Naive thymus-derived CD4-positive, alpha-beta T cell (primary cell): ENCODE data around the gene NR2F1. TPM values are rescaled to one million over a fixed set of nuclear protein-coding genes. Genes with fewer than 3 reads are reported as not detected.

Experiments used
- ATAC-seq: fragments of 150-1000 bp; cut with Tn5 transposase; 2 replicates; pipeline ENCODE4 v1.10.0; 2021; ENCODE audit warnings: mild to moderate bottlenecking, moderate library complexity
- CTCF ChIA-PET: fragments of 350-600 bp; sonication (Branson Sonifier 250); formaldehyde crosslinking; loops from one replicate; lab custom pipeline; 2021; ENCODE audit warnings: antibody characterized with exemption; lab: Charles Lee
- POLR2A ChIA-PET: fragments of 350-600 bp; sonication (Branson Sonifier 250); formaldehyde crosslinking; loops from one replicate; lab custom pipeline; 2021; ENCODE audit warnings: antibody characterized with exemption, inconsistent platforms; lab: Charles Lee
- DNase-seq, 9 donors: peaks; one replicate each; pipeline versions ENCODE4 v3.0.0 to v3.0.0-alpha.2; 2020 to 2022; ENCODE audit warnings: mixed read lengths in 1 of 9
- H3K27ac ChIP-seq: one replicate; pipeline ENCODE4 v1.7.0; 2013; ENCODE audit warnings: mild to moderate bottlenecking, low read depth, low read length, moderate library complexity
- H3K27me3 ChIP-seq, 2 donors: one replicate each; pipeline ENCODE4 v1.7.0; 2013; ENCODE audit warnings: low read length in 2 of 2, mild to moderate bottlenecking in 2 of 2, moderate library complexity in 2 of 2; ENCODE audit not compliant: control insufficient read depth in 2 of 2, insufficient read depth in 2 of 2
- H3K36me3 ChIP-seq, 3 experiments: 1 replicate in 2 of 3; 2 replicates in 1 of 3; pipeline ENCODE4 v1.7.0; 2013; ENCODE audit warnings: low read length in 3 of 3, mild to moderate bottlenecking in 3 of 3, moderate library complexity in 1 of 3; ENCODE audit not compliant: insufficient read depth in 3 of 3, control insufficient read depth in 2 of 3
- H3K4me1 ChIP-seq, 2 donors: one replicate each; pipeline ENCODE4 v1.7.0; 2013; ENCODE audit warnings: low read length in 2 of 2, mild to moderate bottlenecking in 2 of 2, moderate library complexity in 1 of 2; ENCODE audit not compliant: control insufficient read depth in 2 of 2, insufficient read depth in 2 of 2
- H3K4me3 ChIP-seq: 2 replicates; pipeline ENCODE4 v1.7.0; 2013; ENCODE audit warnings: mild to moderate bottlenecking, low read length
- H3K9me3 ChIP-seq, 3 experiments: 1 replicate in 2 of 3; 2 replicates in 1 of 3; pipeline ENCODE4 v1.7.0; 2013; ENCODE audit warnings: low read length in 3 of 3; ENCODE audit not compliant: control insufficient read depth in 2 of 3
- H3K27ac Mint-ChIP-seq, 9 donors: one replicate each; pipeline ENCODE4 v1.8.0; 2020 to 2022; ENCODE audit warnings: mixed read lengths in 9 of 9, mild to moderate bottlenecking in 8 of 9, moderate library complexity in 5 of 9, inconsistent platforms in 2 of 9
- H3K27me3 Mint-ChIP-seq, 5 donors: one replicate each; pipeline ENCODE4 v1.8.0; 2021 to 2022; ENCODE audit warnings: mixed read lengths in 5 of 5, mild to moderate bottlenecking in 1 of 5
- H3K36me3 Mint-ChIP-seq, 5 donors: one replicate each; pipeline ENCODE4 v1.8.0; 2020 to 2022; ENCODE audit warnings: mixed read lengths in 5 of 5, mild to moderate bottlenecking in 3 of 5, inconsistent platforms in 1 of 5
- H3K4me1 Mint-ChIP-seq, 7 donors: one replicate each; pipeline ENCODE4 v1.8.0; 2020 to 2022; ENCODE audit warnings: mixed read lengths in 7 of 7, mild to moderate bottlenecking in 3 of 7, inconsistent platforms in 1 of 7
- H3K4me3 Mint-ChIP-seq, 10 donors: one replicate each; pipeline ENCODE4 v1.8.0; 2020 to 2022; ENCODE audit warnings: mild to moderate bottlenecking in 10 of 10, mixed read lengths in 10 of 10, moderate library complexity in 6 of 10, inconsistent platforms in 2 of 10
- H3K9me3 Mint-ChIP-seq, 11 donors: one replicate each; pipeline ENCODE4 v1.8.0; 2020 to 2022; ENCODE audit warnings: mixed read lengths in 11 of 11, mild to moderate bottlenecking in 4 of 11, inconsistent platforms in 1 of 11, moderate library complexity in 1 of 11
- intact Hi-C, 2 donors: fragments of 100-400 bp; cut with micrococcal nuclease; formaldehyde crosslinking; loops; one replicate each; pipeline ENCODE4 v1.15.1; 2023
- polyA plus RNA-seq, 2 donors: library from polyadenylated mRNA; unstranded; fragments of 300-500 nt; fragmentation: Illumina TruSeq; gene quantifications; one replicate each; pipeline ENCODE4 v1.2.3, GENCODE V29; 2021
- total RNA-seq, 6 experiments: library from RNA in 5 of 6; stranded (reverse) in 5 of 6; gene quantifications; 1 replicate in 5 of 6; 2 replicates in 1 of 6; pipeline ENCODE4 v1.2.3 and lab custom pipeline; 2021 to 2026

The NR2F1 gene
- total and polyA plus RNA-seq, 7 experiments from 2014 or later, result not detected

DNA sequence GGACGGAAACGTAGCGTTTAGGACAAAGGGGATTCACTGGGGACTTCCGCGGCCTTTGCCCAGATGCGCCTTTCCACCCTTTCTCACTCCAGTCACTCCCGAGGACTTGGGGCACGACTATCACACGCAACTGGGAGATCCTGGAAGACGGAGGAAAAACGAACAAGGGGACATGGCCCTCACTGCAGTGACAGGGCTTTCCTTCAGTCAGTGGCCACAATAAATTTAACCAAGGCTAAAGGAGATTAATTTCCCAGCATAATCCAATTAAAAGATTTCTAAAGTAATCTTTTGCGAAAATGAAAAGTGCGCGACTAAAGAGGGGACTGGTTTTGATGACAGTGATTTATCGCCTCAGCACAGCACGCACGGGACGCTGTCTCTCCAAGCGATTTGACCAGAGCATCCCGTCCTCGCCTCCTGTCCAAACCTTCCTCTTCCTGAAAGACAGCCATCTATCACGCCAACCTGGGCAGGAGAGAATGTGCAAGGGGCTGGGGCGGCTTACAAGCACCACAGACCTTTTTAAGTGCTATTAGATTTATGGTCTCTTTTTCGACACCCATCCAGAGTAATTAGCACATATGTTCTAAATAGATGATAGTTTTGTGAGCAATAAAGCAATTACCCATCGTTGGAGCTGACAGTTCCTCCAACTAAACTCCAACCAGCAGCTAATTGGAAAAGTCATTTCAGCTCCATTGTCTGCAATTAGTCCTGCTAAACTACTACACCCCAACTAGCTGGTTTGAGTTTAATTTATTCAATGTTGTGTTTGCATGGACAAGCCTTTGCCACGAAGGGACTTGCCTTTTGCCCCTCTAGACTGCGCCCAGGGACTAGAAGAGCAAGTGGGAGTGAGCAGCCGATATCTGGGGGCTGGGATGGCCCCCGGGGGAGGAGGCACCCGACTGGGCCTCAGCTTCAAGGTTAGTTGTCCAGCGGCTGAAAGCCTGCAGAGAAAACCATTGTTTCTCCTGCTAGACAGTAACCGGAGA, 9.4 kb upstream of the NR2F1 start:
- ChIA-PET POLR2A (no interaction called here), CTCF (no interaction called here)
- ATAC-seq (no peak), DNase-seq (no peak)
- Histone ChIP-seq H3K9me3 (no peaks in the 10 kb centered on the region), H3K27ac (no peak overlapping the region), H3K4me1 (peaks cover 0 to 15% of the 10 kb centered on the region in 2 donors), H3K36me3 (no peaks in the 10 kb centered on the region), H3K27me3 (peaks cover 15 to 37% of the 10 kb centered on the region in 2 donors), H3K4me3 (no peak overlapping the region)
- Mint-ChIP-seq H3K27ac (peak overlapping the region in 3 of 9 donors; percentile 34 to 77 (median 43)), H3K36me3 (peaks cover 0 to 9% (median 0%) of the 10 kb centered on the region in 5 donors), H3K9me3 (peaks cover 0 to 17% (median 2%) of the 10 kb centered on the region in 11 donors), H3K4me3 (peak overlapping the region in 4 of 10 donors; percentile 18 to 56 (median 26)), H3K4me1 (peaks cover 5 to 42% (median 26%) of the 10 kb centered on the region in 7 donors), H3K27me3 (peaks cover 87 to 97% (median 90%) of the 10 kb centered on the region in 5 donors)
- intact Hi-C loops, result loop anchor here in 1 of 2 donors (1.0 to 2.0 kb wide), 2 partner anchors 13 to 29 kb away; no protein-coding TSS in a partner anchor

DNA sequence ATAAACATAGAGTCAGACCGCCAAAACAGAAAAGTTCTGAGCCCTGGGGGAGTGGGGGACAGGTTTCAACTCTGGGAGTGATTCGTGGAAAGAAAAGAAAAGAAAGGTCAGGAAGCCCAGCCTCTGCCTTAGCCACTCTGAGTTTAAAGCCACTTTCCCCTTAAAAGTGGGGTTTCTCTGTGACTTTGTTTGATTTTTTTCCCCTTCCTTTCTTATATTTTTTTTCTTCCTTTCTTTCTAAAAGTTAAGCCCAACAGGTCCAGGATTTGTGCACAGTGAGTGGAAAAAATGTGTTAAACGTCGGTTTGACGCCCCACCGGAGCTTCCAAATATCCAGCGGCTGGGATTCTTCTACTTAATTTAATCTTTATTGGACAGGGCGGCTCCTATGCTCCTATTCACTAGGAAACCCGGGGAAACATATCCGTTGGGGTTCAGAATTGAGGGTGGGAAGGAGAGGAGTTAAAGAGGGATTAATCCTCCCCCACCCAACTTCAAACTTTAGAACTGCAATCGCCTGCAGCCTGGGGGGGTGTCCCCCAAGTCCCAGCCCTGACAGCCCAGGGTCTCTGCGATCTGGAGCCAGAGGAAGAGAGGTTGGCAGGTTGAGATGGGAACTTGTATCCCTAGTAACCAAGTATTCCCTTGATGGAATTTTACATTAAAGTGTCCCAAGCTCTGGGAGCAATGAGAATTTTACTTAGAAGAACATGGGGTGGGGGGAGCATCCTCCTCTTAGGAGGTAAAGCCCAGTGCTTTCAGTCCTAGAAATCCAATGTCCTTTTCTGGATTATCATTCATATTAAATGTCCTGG, 8.3 kb upstream of the NR2F1 start:
- Mint-ChIP-seq H3K4me3 (no peak overlapping the region), H3K4me1 (peaks cover 6 to 36% (median 27%) of the 10 kb centered on the region in 7 donors), H3K27ac (peak overlapping the region in 1 of 9 donors; percentile 42), H3K9me3 (peaks cover 0 to 12% (median 0%) of the 10 kb centered on the region in 11 donors), H3K27me3 (peaks cover 79 to 94% (median 81%) of the 10 kb centered on the region in 5 donors), H3K36me3 (peaks cover 0 to 9% (median 0%) of the 10 kb centered on the region in 5 donors)
- ChIA-PET CTCF (no interaction called here), POLR2A (no interaction called here)
- no peaks in the 10 kb centered on the region for H3K9me3 ChIP-seq
- no peak for ATAC-seq
- H3K4me1 ChIP-seq, result peaks cover under 1 to 24% of the 10 kb centered on the region in 2 donors
- no peak for DNase-seq
- intact Hi-C loops, result no loop called here
- no peak overlapping the region for H3K4me3 ChIP-seq
- H3K27me3 ChIP-seq, result peaks cover 15 to 36% of the 10 kb centered on the region in 2 donors
- H3K27ac ChIP-seq, result no peak overlapping the region
- H3K36me3 ChIP-seq, result no peaks in the 10 kb centered on the region

DNA sequence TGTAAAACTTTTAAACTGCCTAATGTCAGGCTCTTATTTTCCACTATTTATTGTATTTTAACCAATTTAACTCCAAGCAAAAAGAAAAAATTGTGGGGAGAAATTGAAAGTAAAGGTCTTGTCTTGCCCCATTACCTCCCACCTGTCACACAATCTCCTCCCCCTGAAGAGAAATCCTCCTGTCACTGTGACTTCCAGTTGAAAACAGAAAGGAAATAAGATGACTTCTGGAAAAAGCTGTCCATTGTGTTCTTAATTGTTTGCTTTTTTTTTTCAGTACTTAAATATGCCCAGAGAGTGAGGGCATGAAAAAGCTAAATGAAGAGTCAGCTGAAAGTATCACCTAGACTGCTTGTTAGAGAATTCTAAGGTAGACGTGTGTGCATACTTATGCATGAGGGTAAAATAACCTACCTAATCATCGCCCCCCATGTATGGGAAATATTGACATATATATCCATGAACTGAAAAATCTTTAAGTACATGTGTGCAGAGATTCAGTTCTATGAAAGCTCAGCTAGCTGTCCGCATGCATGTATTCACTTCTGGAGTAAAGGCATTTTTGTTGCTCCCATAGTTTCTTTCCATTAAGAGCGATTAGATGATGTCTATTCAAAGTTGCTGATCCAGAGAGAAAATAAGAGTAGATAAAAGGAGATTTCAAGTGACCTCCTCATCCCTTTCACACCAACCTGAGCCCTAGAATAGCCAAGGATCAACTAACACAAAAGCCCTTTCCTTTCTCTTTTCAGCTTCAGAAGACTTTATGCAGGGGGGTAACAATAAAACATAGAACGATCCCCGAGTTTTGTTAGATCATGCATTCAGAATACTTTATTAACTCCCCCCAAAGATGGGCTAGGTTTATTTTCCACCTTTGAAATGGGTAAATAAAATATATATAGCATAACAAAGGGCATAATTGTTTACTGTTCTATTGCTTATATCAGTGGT, 7.3 kb upstream of the NR2F1 start:
- CTCF ChIA-PET, result no interaction called here
- peaks cover 0 to 12% (median 0%) of the 10 kb centered on the region in 11 donors for H3K9me3 Mint-ChIP-seq
- POLR2A ChIA-PET, result no interaction called here
- H3K4me1 Mint-ChIP-seq, result peaks cover 12 to 40% (median 28%) of the 10 kb centered on the region in 7 donors
- no peak overlapping the region for H3K27ac ChIP-seq
- peaks cover 15 to 38% of the 10 kb centered on the region in 2 donors for H3K27me3 ChIP-seq
- peaks cover 0 to 9% (median 0%) of the 10 kb centered on the region in 5 donors for H3K36me3 Mint-ChIP-seq
- H3K36me3 ChIP-seq, result no peaks in the 10 kb centered on the region
- H3K4me3 ChIP-seq, result no peak overlapping the region
- DNase-seq (no peak), ATAC-seq (no peak)
- no peaks in the 10 kb centered on the region for H3K9me3 ChIP-seq
- H3K27me3 Mint-ChIP-seq, result peaks cover 80 to 87% (median 82%) of the 10 kb centered on the region in 5 donors
- H3K27ac Mint-ChIP-seq, result no peak overlapping the region
- H3K4me3 Mint-ChIP-seq, result no peak overlapping the region
- intact Hi-C loops, result no loop called here
- H3K4me1 ChIP-seq, result peaks cover 11 to 30% of the 10 kb centered on the region in 2 donors

DNA sequence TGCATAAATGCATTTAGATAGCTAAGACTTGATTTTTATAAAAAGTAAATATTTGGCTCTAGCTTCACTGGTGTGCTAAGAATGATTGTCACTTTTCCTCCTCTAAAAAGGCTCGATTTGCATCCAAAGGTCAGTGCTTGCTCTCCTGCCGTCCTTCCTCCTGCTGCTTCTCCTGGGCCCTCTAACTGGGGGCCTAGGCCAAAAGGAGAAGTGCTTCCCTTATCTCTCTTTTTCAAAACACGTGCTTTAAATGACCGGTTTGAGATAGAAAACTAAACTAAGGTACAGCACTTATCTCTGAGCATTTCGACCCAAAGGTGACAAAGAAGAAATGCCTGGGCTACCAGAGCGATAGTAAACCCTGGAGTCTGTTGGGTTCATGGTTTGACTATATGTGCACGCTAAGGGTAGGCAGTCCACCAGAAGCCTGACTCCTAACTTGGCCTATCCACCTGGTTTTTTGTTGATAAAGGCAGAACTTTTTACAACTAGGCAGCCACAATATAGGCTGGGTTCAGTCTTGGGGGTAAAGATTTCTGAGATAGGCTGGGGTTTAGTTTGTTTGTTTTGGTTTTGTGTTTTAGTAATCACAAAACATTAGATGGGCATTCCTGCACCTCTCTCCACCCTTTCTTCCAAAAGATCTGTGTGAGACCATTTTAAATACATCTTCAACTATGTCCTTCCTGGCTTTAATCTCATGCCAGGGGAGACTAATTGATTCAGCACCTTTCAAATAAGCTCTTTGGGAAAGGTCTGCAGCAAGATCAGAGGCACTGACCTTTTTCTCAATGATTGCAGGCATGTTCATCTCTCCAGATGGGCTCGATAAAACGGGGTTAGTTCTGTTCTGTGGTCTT, 5.8 kb upstream of the NR2F1 start:
- Histone ChIP-seq H3K4me1 (peaks cover 15 to 22% of the 10 kb centered on the region in 2 donors), H3K9me3 (no peaks in the 10 kb centered on the region), H3K27me3 (peaks cover 13 to 48% of the 10 kb centered on the region in 2 donors), H3K36me3 (no peaks in the 10 kb centered on the region), H3K27ac (no peak overlapping the region), H3K4me3 (no peak overlapping the region)
- Mint-ChIP-seq H3K36me3 (peaks cover 0 to 9% (median 0%) of the 10 kb centered on the region in 5 donors), H3K4me1 (peaks cover 9 to 34% (median 20%) of the 10 kb centered on the region in 7 donors), H3K27me3 (peaks cover 71 to 76% (median 75%) of the 10 kb centered on the region in 5 donors), H3K4me3 (peak overlapping the region in 1 of 10 donors; percentile 3), H3K9me3 (peaks cover 0 to 12% (median 0%) of the 10 kb centered on the region in 11 donors), H3K27ac (no peak overlapping the region)
- ChIA-PET POLR2A (no interaction called here), CTCF (interaction anchor here (0.6 to 1.3 kb wide), 2 partner anchors 26 to 224 kb away, joined by 3 read pairs; no protein-coding TSS in a partner anchor)
- ATAC-seq, result no peak
- DNase-seq, result no peak
- intact Hi-C loops, result no loop called here
